ENCODE data around the gene PPP1R9B. TPM values are rescaled to one million over a fixed set of nuclear protein-coding genes. Genes with fewer than 3 reads are reported as not detected.

PPP1R9B gene
- total RNA-seq, 1 experiment from 2014 or later, result 34.8 TPM

DNA sequence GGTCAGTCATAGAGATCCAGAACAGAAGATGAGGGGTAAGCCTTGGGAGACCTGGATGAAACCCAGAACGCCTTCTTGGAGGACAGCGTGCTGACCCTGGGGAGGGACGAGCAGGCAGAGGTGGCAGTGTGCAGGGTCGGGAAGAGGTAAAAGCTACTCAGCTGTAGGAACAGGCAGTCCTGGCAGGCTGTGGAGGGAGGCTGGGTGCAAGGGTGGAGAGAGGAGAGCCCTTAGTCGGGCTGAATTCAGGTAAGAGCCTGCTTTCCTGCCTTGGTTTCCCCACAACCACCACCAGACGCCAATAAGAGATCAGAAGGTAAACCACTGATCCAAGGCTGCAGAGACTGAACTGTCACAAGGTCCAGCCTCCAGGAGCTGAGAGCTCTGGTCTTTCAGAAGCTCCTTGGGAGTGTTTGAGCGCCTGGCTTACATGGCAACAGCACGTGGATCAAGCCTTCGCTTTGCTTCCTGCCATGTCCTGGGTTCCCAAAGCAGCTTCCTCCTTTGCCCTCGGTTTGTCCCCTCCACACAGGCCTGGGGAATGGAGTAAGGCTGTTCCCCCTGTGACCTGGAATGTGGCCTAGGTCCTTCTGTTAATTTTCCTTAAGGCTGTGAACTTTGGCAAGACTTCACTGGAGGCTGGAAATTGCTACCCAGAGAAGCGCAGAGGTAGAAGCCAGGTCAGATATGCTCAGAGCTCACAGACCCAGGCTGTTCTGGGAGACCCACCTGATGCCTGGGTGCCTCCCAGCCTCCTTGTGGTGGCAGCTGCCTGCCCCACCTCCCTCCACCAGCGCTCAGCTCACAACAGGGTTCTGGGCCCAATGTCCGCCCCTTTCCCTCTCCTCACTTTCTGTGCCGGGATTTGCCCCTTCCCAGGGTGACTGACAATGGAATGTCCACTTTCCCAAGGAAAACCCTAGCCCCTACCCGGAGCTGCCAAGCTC is 59.2 kb downstream of the PPP1R9B start:
- intact Hi-C loops (cut with micrococcal nuclease), result no loop called here
- Mint-ChIP-seq H3K4me1 (ENCODE audit: insufficient read depth, unreplicated experiment) (peaks cover 24% of the 10 kb centered on the region), H3K27me3 (ENCODE audit: insufficient read depth, unreplicated experiment) (no peaks in the 10 kb centered on the region), H3K4me3 (ENCODE audit: unreplicated experiment) (no peak overlapping the region), H3K27ac (ENCODE audit: low read depth, unreplicated experiment) (peak overlapping the region; percentile 88), H3K9me3 (ENCODE audit: unreplicated experiment) (no peaks in the 10 kb centered on the region), H3K36me3 (ENCODE audit: insufficient read depth, unreplicated experiment) (peaks cover 71% of the 10 kb centered on the region)
- TF ChIP-seq, protein P1, sequence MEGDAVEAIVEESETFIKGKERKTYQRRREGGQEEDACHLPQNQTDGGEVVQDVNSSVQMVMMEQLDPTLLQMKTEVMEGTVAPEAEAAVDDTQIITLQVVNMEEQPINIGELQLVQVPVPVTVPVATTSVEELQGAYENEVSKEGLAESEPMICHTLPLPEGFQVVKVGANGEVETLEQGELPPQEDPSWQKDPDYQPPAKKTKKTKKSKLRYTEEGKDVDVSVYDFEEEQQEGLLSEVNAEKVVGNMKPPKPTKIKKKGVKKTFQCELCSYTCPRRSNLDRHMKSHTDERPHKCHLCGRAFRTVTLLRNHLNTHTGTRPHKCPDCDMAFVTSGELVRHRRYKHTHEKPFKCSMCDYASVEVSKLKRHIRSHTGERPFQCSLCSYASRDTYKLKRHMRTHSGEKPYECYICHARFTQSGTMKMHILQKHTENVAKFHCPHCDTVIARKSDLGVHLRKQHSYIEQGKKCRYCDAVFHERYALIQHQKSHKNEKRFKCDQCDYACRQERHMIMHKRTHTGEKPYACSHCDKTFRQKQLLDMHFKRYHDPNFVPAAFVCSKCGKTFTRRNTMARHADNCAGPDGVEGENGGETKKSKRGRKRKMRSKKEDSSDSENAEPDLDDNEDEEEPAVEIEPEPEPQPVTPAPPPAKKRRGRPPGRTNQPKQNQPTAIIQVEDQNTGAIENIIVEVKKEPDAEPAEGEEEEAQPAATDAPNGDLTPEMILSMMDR (IDR thresholded peaks at IDR 0.05; ENCODE audit: unreplicated experiment), result no peak
- POLR2A ChIA-PET, result interaction anchor here (0.7 to 6.2 kb wide), 7 partner anchors 17 to 64 kb away, joined by 4 to 77 read pairs (median 9); partner anchors contain the start of genes ITGA3 and PPP1R9B
- no peak for DNase-seq (ENCODE audit: unreplicated experiment)
- CTCF ChIA-PET, result interaction anchor here (0.7 to 5.6 kb wide), 11 partner anchors 10 to 206 kb away, joined by 3 to 79 read pairs (median 16); no protein-coding TSS in a partner anchor
- no TSS peak for BruUV-seq (replicated peaks)

DNA sequence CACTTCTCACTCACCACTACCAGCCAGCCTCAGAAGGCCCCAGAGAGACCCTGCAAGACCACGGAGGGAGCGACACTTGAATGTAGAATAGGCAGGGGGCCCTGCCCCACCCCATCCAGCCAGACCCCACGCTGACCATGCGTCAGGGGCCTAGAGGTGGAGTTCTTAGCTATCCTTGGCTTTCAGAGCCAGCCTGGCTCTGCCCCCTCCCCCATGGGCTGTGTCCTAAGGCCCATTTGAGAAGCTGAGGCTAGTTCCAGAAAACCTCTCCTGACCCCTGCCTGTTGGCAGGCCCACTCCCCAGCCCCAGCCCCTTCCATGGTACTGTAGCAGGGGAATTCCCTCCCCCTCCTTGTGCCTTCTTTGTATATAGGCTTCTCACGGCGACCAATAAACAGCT is 60.4 kb downstream of the PPP1R9B start:
- H3K9me3 Mint-ChIP-seq (ENCODE audit: unreplicated experiment), result no peaks in the 10 kb centered on the region
- DNase-seq (ENCODE audit: unreplicated experiment), result no peak
- intact Hi-C loops (cut with micrococcal nuclease), result no loop called here
- TF ChIP-seq, protein P1 (IDR thresholded peaks at IDR 0.05; ENCODE audit: unreplicated experiment), result no peak
- H3K36me3 Mint-ChIP-seq (ENCODE audit: insufficient read depth, unreplicated experiment), result peaks cover 72% of the 10 kb centered on the region
- H3K4me3 Mint-ChIP-seq (ENCODE audit: unreplicated experiment), result no peak overlapping the region
- no peak overlapping the region for H3K27ac Mint-ChIP-seq (ENCODE audit: low read depth, unreplicated experiment)
- CTCF ChIA-PET, result interaction anchor here (0.6 to 5.6 kb wide), 3 partner anchors 8 to 308 kb away, joined by 4 to 54 read pairs (median 4); no protein-coding TSS in a partner anchor
- H3K27me3 Mint-ChIP-seq (ENCODE audit: insufficient read depth, unreplicated experiment), result no peaks in the 10 kb centered on the region
- peaks cover 15% of the 10 kb centered on the region for H3K4me1 Mint-ChIP-seq (ENCODE audit: insufficient read depth, unreplicated experiment)
- POLR2A ChIA-PET, result interaction anchor here (1.0 to 6.2 kb wide), 3 partner anchors 16 to 58 kb away, joined by 3 to 77 read pairs (median 7); partner anchors contain the start of gene ITGA3
- TSS peak; percentile 66 for BruUV-seq (replicated peaks)

DNA sequence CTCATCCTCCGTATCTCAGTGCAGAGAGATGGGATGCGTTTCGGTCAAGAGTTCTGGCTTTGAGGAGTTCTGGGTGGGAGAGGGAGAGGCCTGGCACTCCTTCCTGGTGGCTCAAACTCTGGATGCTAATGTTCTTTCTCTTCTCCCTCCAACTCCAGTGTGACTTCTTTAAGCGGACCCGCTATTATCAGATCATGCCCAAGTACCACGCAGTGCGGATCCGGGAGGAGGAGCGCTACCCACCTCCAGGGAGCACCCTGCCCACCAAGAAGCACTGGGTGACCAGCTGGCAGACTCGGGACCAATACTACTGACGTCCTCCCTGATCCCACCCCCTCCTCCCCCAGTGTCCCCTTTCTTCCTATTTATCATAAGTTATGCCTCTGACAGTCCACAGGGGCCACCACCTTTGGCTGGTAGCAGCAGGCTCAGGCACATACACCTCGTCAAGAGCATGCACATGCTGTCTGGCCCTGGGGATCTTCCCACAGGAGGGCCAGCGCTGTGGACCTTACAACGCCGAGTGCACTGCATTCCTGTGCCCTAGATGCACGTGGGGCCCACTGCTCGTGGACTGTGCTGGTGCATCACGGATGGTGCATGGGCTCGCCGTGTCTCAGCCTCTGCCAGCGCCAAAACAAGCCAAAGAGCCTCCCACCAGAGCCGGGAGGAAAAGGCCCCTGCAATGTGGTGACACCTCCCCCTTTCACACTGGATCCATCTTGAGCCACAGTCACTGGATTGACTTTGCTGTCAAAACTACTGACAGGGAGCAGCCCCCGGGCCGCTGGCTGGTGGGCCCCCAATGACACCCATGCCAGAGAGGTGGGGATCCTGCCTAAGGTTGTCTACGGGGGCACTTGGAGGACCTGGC is 61.3 kb downstream of the PPP1R9B start:
- ChIA-PET POLR2A (interaction anchor here (1.0 to 6.2 kb wide), 2 partner anchors 34 to 59 kb away, joined by 3 to 77 read pairs; partner anchors contain the start of gene ITGA3), CTCF (interaction anchor here (2.3 to 5.6 kb wide), 3 partner anchors 11 to 62 kb away, joined by 21 to 54 read pairs (median 30); no protein-coding TSS in a partner anchor)
- no TSS peak for BruUV-seq (replicated peaks)
- Mint-ChIP-seq H3K27me3 (ENCODE audit: insufficient read depth, unreplicated experiment) (no peaks in the 10 kb centered on the region), H3K36me3 (ENCODE audit: insufficient read depth, unreplicated experiment) (peaks cover 73% of the 10 kb centered on the region), H3K9me3 (ENCODE audit: unreplicated experiment) (no peaks in the 10 kb centered on the region), H3K27ac (ENCODE audit: low read depth, unreplicated experiment) (no peak overlapping the region), H3K4me3 (ENCODE audit: unreplicated experiment) (no peak overlapping the region), H3K4me1 (ENCODE audit: insufficient read depth, unreplicated experiment) (peaks cover 7% of the 10 kb centered on the region)
- TF ChIP-seq, protein P1 (IDR thresholded peaks at IDR 0.05; ENCODE audit: unreplicated experiment), result no peak
- intact Hi-C loops (cut with micrococcal nuclease), result no loop called here
- DNase-seq (ENCODE audit: unreplicated experiment), result no peak
